ENCODE measurements around the gene MEX3A.

DNA sequence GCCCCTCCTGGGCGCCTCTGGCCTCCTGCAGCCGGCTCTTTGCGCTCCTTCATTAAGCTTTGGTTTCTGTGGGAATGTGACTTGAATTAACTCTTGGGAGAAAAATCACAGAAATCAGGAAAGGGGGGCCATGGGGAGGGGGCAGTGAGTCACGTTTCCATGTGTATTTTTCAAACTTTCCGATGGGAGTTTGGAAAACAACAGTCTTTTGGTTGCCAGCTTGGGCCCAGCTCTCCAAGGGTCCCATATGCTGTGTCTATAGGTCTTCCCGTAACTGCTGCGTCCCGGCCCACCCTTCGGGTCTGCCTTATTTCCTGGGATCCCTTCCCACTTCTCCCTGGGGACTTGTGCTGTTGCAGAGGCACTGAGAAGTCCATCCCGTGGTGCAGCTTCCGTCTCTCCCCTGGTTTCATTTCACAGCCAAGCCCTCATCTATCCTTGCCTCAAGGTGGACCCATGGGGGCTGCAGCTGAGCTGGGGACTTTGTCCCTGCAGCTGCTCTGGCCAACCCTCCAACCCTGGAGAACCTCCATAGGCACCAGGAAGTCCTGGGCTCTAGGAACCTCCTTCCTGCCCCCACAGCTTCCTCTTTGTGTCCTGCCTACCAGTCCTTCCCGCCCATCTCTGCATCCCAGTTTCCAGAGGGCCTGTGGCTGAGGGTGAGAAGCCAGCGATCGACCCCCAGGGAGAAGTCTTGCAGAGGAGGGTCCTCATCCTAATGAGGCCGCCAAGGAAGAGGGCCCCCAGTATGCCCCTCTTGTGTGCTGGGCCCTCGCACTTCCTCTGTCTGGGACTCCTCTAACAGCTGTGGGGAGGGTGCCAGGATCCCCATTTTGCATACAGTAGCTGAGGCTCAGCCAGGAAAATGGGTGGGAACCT is 20.6 kb upstream of the MEX3A start:
- TF ChIP-seq CTCF (IDR thresholded peaks at IDR 0.05; ENCODE audit: insufficient read depth, low read depth, low read length) (no peak), EZH2 (IDR thresholded peaks at IDR 0.05; ENCODE audit: insufficient read depth, low read length) (no peak)

Data from astrocyte (in vitro differentiated cells and primary cell).